Measurements from ENCODE around the gene EXOC3. TPM values are rescaled to one million over a fixed set of nuclear protein-coding genes. Genes with fewer than 3 reads are reported as not detected.

Gene EXOC3
- total RNA-seq, 1 experiment from 2014 or later, result 60.1 TPM

DNA sequence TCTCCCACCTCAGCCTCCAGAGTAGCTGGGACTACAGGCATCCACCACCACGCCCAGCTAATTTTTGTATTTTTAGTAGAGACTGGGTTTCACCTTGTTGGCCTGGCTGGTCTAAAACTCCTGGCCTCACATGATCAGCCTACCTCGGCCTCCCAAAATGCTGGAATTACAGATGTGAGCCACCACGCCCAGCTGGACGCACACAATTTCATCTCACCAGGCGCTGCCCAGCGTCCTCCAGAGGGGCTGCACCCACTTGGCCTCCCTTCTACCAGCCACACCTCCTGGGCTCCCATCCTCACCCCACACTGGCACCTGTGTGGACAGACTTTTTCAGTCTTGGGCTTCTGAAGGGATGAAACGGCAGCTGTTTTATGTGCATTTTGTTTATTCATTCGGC lies 3.8 kb upstream of the EXOC3 start:
- ChIA-PET CTCF (interaction anchor here (1.0 to 2.7 kb wide), 5 partner anchors 7 to 251 kb away, joined by 3 to 27 read pairs (median 4); no protein-coding TSS in a partner anchor), POLR2A (no interaction called here)
- H3K4me1 Mint-ChIP-seq, result peaks cover 14% of the 10 kb centered on the region
- no peaks in the 10 kb centered on the region for H3K9me3 Mint-ChIP-seq
- H3K27me3 Mint-ChIP-seq (ENCODE audit: low read depth), result peaks cover 5% of the 10 kb centered on the region
- H3K4me3 Mint-ChIP-seq, result no peak overlapping the region
- DNase-seq (ENCODE audit: low spot score) (no peak), ATAC-seq (no peak)
- H3K36me3 Mint-ChIP-seq, result no peaks in the 10 kb centered on the region
- no peak for TF ChIP-seq TEAD1 (CRISPR knock-in tag; IDR thresholded peaks at IDR 0.05)
- no peak for TF ChIP-seq ZNF425 (CRISPR knock-in tag; conservative IDR thresholded peaks at IDR 0.05)
- TF ChIP-seq ESRRA (CRISPR knock-in tag; IDR thresholded peaks at IDR 0.05; ENCODE audit: borderline replicate concordance), result no peak
- H3K27ac Mint-ChIP-seq, result no peak overlapping the region

DNA sequence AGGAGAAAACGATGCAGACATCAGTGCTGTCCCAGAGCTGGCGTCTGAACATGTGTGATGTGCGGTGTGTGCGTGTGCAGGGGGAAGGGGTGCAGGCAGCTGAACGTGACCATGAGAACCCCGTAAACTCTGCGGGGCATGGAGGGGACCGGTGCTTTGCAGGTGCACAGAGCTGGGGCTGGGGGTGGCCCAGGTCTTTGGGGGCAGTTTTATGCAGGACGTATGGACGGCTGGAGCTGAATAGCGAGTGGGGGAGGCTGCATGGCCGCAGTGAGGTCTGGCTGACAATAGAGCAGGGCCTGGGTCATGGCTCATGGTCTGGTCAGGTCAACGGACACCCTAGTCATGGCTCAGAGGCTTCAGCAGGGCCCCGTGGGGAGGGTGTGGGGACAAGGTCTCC lies 3.3 kb upstream of the EXOC3 start:
- CTCF ChIA-PET, result interaction anchor here (1.0 to 1.8 kb wide), 5 partner anchors 8 to 251 kb away, joined by 3 to 5 read pairs (median 3); no protein-coding TSS in a partner anchor
- DNase-seq (ENCODE audit: low spot score), result no peak
- no peaks in the 10 kb centered on the region for H3K36me3 Mint-ChIP-seq
- no peak overlapping the region for H3K4me3 Mint-ChIP-seq
- TF ChIP-seq ESRRA (CRISPR knock-in tag; IDR thresholded peaks at IDR 0.05; ENCODE audit: borderline replicate concordance) (no peak), ZNF671 (CRISPR knock-in tag; IDR thresholded peaks at IDR 0.05) (no peak), NFYB (CRISPR knock-in tag; conservative IDR thresholded peaks at IDR 0.05; ENCODE audit: low read depth) (no peak), PREB (CRISPR knock-in tag; IDR thresholded peaks at IDR 0.05; ENCODE audit: borderline replicate concordance) (no peak), FOXJ3 (CRISPR knock-in tag; IDR thresholded peaks at IDR 0.05; ENCODE audit: borderline replicate concordance) (no peak), RORB (CRISPR knock-in tag; IDR thresholded peaks at IDR 0.05) (no peak)
- H3K27ac Mint-ChIP-seq, result no peak overlapping the region
- H3K9me3 Mint-ChIP-seq, result no peaks in the 10 kb centered on the region
- POLR2A ChIA-PET, result no interaction called here
- peaks cover 5% of the 10 kb centered on the region for H3K27me3 Mint-ChIP-seq (ENCODE audit: low read depth)
- ATAC-seq, result no peak
- H3K4me1 Mint-ChIP-seq, result peaks cover 16% of the 10 kb centered on the region

DNA sequence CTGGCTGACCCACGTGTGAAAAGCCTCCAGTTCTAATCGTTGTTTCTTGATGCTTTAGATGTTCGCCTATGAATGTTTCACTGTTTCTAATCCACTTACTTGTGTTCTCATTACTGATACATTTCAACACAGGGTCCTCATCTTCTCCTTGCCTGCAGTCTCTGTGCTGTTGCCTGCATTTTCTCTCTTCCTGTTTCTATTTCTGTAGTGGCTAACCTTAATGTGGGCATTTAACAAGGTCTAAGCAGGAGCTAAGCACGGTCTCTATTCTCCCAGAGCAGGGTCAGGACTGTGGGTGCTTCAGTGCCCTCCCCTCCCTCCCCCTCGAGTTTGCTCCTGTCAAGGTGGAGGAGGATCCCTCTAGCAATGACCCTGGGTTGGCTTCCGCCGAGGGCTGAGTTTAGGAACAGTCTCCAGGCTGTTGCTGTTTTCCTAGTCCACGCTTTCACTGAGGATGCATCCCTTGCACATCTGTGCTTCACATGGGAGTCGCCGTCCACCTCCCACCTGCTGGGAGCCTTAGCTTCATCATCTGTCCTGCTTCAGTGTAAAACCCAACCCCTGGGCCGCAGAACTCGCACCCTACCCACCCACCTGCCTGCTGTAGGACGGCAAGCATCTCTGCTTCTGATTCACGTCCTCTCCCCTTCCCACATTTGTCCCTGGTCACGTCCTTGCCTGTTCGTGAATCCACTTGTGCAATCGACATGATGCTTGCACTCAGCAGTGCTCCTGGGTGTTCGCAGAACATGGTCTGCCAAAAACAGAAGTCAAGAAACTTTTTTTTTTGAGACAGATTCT lies 2.4 kb upstream of the EXOC3 start:
- ChIA-PET CTCF (interaction anchor here (1.0 to 1.8 kb wide), 3 partner anchors 94 to 252 kb away, joined by 3 to 5 read pairs (median 3); no protein-coding TSS in a partner anchor), POLR2A (no interaction called here)
- ATAC-seq (no peak), DNase-seq (ENCODE audit: low spot score) (no peak)
- TF ChIP-seq ETV6 (CRISPR knock-in tag; IDR thresholded peaks at IDR 0.05) (no peak), IRF1 (CRISPR knock-in tag; IDR thresholded peaks at IDR 0.05) (0 out of 2 replicates have a peak, but pooled peaks have one; percentile 27)
- Mint-ChIP-seq H3K4me1 (peaks cover 16% of the 10 kb centered on the region), H3K36me3 (no peaks in the 10 kb centered on the region), H3K27me3 (ENCODE audit: low read depth) (peaks cover 5% of the 10 kb centered on the region), H3K4me3 (no peak overlapping the region), H3K27ac (no peak overlapping the region), H3K9me3 (no peaks in the 10 kb centered on the region)

DNA sequence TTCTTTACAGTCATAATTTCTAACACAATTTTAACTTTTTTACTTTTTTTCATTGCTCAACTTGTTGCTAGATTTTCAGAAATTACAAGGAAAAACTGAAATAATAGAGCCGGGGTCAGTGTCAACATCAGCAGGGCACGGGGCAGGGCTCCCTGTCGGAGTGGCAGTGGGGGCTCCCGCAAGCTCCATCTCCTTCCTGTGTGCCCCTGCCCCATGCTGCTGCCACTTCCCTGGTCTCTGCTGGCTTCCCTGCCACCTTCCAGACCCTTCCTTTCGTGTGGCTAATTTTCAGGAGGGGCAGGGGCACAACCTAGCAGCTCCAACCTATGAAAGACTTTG lies 1.0 kb upstream of the EXOC3 start:
- POLR2A ChIA-PET, result no interaction called here
- TF ChIP-seq GABPB1 (CRISPR knock-in tag; IDR thresholded peaks at IDR 0.05) (no peak), NR1H2 (CRISPR knock-in tag; IDR thresholded peaks at IDR 0.05) (no peak), ZNF232 (CRISPR knock-in tag; IDR thresholded peaks at IDR 0.05) (no peak), MLX (CRISPR knock-in tag; IDR thresholded peaks at IDR 0.05) (no peak), CBFB (CRISPR knock-in tag; IDR thresholded peaks at IDR 0.05; ENCODE audit: low read depth) (no peak), ZNF425 (CRISPR knock-in tag; conservative IDR thresholded peaks at IDR 0.05) (no peak), FOXP1 (CRISPR knock-in tag; IDR thresholded peaks at IDR 0.05; ENCODE audit: borderline replicate concordance) (no peak), ZNF671 (CRISPR knock-in tag; IDR thresholded peaks at IDR 0.05) (no peak), FOXJ3 (CRISPR knock-in tag; IDR thresholded peaks at IDR 0.05; ENCODE audit: borderline replicate concordance) (no peak), NR2C2 (CRISPR knock-in tag; IDR thresholded peaks at IDR 0.05) (no peak), SMAD4 (CRISPR knock-in tag; IDR thresholded peaks at IDR 0.05) (no peak)
- TF ChIP-seq, protein P1, sequence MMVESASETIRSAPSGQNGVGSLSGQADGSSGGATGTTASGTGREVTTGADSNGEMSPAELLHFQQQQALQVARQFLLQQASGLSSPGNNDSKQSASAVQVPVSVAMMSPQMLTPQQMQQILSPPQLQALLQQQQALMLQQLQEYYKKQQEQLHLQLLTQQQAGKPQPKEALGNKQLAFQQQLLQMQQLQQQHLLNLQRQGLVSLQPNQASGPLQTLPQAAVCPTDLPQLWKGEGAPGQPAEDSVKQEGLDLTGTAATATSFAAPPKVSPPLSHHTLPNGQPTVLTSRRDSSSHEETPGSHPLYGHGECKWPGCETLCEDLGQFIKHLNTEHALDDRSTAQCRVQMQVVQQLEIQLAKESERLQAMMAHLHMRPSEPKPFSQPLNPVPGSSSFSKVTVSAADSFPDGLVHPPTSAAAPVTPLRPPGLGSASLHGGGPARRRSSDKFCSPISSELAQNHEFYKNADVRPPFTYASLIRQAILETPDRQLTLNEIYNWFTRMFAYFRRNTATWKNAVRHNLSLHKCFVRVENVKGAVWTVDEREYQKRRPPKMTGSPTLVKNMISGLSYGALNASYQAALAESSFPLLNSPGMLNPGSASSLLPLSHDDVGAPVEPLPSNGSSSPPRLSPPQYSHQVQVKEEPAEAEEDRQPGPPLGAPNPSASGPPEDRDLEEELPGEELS (CRISPR knock-in tag; IDR thresholded peaks at IDR 0.05), result no peak

More for the DNA sequence above, 1.0 kb upstream of the EXOC3 start:
- Mint-ChIP-seq H3K9me3 (no peaks in the 10 kb centered on the region), H3K36me3 (peaks cover 7% of the 10 kb centered on the region), H3K4me3 (peak overlapping the region; percentile 100), H3K27me3 (ENCODE audit: low read depth) (peaks cover 5% of the 10 kb centered on the region), H3K4me1 (peaks cover 16% of the 10 kb centered on the region), H3K27ac (no peak overlapping the region)
- CTCF ChIA-PET, result interaction anchor here (1.0 kb wide), 1 partner anchor 105 kb away, joined by 3 read pairs; no protein-coding TSS in a partner anchor
- no peak for ATAC-seq
- peak; percentile 10 for DNase-seq (ENCODE audit: low spot score)

Data from WTC11 (cell line).